GM21423 (cell line): Measurements from ENCODE around the gene SYNE3.

Experiments
- ATAC-seq: cut with Tn5 transposase; IDR thresholded peaks from one replicate; pipeline ENCODE4 v1.9.1; 2021; ENCODE audit warnings: mild to moderate bottlenecking, moderate library complexity; ENCODE audit not compliant: unreplicated experiment

The SYNE3 gene

GRCh38 chr14:95540236-95540855 is 23.9 kb upstream of the SYNE3 start:
- ATAC-seq: no peak

DNA sequence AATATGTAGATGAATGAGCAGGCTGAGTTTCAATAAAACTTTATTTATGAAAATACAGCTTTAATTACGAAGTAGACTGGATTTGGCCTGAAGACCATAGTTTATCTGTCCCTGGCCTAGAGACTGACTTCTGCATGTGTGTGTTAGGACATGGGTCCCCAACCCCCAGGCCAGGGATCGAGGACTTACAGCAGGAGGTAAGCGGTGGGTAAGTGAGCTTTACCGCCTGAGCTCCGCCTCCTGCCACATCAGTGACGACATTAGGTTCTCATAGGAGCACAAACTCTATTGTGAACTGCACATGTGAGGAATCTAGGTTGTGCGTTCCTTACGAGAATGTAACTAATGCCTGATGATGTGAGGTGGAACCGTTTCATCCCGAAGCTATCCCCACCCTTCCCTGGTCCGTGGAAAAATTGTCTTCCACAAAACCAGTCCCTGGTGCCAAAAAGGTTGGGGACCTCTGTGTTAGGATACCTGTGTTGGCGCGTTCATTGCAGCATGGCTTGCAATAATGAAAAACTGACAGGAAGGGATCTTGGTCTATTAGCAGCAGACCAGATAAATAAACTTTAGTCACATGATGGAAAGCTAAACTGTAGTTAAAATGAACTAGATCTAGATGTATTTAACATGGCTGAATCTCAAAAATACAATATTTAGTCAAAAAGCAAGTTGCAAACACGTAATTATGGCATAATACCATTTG is 22.5 kb upstream of the SYNE3 start:
- no peak for ATAC-seq

- ATAC-seq: no peak
These were observed 21.0 kb upstream of the SYNE3 start for GRCh38 chr14:95537298-95538089.

GRCh38 chr14:95536671-95537070 is 20.2 kb upstream of the SYNE3 start:
- no peak for ATAC-seq

DNA sequence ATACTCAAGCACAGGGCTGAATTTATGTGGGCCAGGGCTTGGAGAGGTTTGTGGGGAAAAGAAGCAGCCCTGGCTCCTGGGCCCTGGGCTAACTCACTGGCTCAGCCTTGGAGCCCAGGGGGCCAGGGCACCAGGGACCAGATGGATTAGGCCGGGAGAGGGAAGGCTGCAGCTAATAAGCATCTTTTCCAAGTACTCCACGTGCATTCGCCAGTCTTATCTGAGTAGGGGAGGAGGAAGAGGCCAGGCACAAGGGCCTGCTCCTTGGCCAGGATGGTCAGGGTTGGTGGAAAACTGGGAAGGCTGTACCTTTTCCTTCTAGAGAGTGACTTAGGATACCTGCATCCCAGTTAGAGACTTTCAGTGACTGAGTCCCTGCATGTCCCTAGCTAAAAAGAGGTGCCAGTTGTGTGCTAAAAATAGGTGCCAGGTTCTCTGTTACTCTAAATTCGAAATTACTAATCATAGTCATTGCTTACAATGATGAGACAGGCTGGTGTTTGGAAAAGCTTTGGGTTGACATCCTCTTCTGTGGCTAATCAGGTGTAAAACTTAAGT is 19.7 kb upstream of the SYNE3 start:
- ATAC-seq: no peak

- peak; percentile 2 for ATAC-seq
These were observed 19.0 kb upstream of the SYNE3 start for GRCh38 chr14:95535226-95536021.

- peak; percentile 94 for ATAC-seq
These were observed 18.1 kb upstream of the SYNE3 start, which contains the start of gene GLRX5 for GRCh38 chr14:95534299-95535225. Gene GLRX5, plus strand, starts transcription at chr14:95535050. Its CDS starts 40 bp downstream, at chr14:95535090.

GRCh38 chr14:95533822-95534221 is 17.4 kb upstream of the SYNE3 start:
- ATAC-seq: no peak

GRCh38 chr14:95533391-95533821 is 17.0 kb upstream of the SYNE3 start:
- no peak for ATAC-seq

- ATAC-seq: no peak
These were observed 15.5 kb upstream of the SYNE3 start for GRCh38 chr14:95531969-95532368.

- no peak for ATAC-seq
These were observed 15.0 kb upstream of the SYNE3 start for GRCh38 chr14:95531473-95531872.

GRCh38 chr14:95530473-95531276 is 14.2 kb upstream of the SYNE3 start:
- ATAC-seq: no peak

DNA sequence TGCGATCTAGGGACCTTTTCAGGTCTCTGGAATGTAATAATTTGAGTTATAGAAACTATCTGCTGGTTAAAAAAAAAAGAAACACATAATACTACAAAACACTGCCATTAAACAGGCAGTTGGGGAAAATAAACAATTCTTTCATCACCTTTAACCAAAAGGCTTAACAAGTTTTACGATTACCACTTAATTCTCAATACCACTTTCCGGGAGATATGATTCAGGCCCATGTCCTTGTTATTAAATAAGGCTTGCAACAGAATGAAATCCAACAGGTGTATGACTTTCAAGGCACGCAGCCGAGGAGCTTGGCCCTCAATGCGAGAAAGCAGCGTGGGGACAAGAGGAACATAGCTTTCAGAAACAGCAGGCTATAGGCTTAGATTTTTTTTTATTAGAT is 12.8 kb upstream of the SYNE3 start:
- no peak for ATAC-seq

- no peak for ATAC-seq
These were observed 11.0 kb upstream of the SYNE3 start for GRCh38 chr14:95527387-95528002.

- no peak for ATAC-seq
These were observed 10.3 kb upstream of the SYNE3 start for GRCh38 chr14:95526483-95527386.

GRCh38 chr14:95525999-95526398 is 9.5 kb upstream of the SYNE3 start:
- ATAC-seq: no peak
